ENCODE results near the gene CCDC148.

- TF ChIP-seq EZH2 (IDR thresholded peaks at IDR 0.05), result no peak
- no peak for TF ChIP-seq POLR2AphosphoS5 (IDR thresholded peaks at IDR 0.05; ENCODE audit: borderline replicate concordance, low read depth, low read length)
- no peak for TF ChIP-seq FOXP2 (optimal IDR thresholded peaks at IDR 0.05; ENCODE audit: control extremely low read depth, extremely low read length, insufficient read depth)
These were observed 20.6 kb upstream of the CCDC148 start for GRCh38 chr2:158477202-158477601.
